Neural progenitor cell (in vitro differentiated cells): ENCODE results near the gene COL24A1.

Source experiments
- CTCF ChIP-seq: fragments of 200-600 bp; sonication (generic); IDR thresholded peaks from 2 replicates; pipeline ENCODE4 v1.5.1; 2017; ENCODE audit warnings: antibody characterized with exemption, mild to moderate bottlenecking
- EZH2 ChIP-seq: fragments of 200-600 bp; sonication (generic); IDR thresholded peaks from 2 replicates; pipeline ENCODE4 v1.6.1; 2017; ENCODE audit warnings: antibody characterized with exemption, mild to moderate bottlenecking, moderate library complexity

GRCh38 chr1:85762804-85763203 is 393.8 kb downstream of the COL24A1 start:
- TF ChIP-seq CTCF (no peak), EZH2 (no peak)
